K562 (cell line): ENCODE data around the gene RSAD1. TPM values are rescaled to one million over a fixed set of nuclear protein-coding genes. Genes with fewer than 3 reads are reported as not detected.
A peak's percentile ranks its signal among the peaks of the same experiment; 100 is the strongest.

ENCODE experiments used
- ADNP ChIP-seq: fragments of 200-800 bp; sonication (Bioruptor generic); IDR thresholded peaks from 2 replicates; pipeline ENCODE4 v1.6.1; 2016; ENCODE audit warnings: missing genetic modification characterization, missing compliant biosample characterization
- EWSR1 ChIP-seq: fragments of 450-650 bp; IDR thresholded peaks from 2 replicates; pipeline ENCODE4 v1.6.1; 2018; ENCODE audit warnings: borderline replicate concordance, mild to moderate bottlenecking, low read depth, moderate library complexity; ENCODE audit not compliant: partially characterized antibody
- GTF2A2 ChIP-seq: IDR thresholded peaks from 2 replicates; pipeline ENCODE4 v1.6.1; 2016; ENCODE audit warnings: mild to moderate bottlenecking, missing genetic modification characterization, missing compliant biosample characterization
- HES1 ChIP-seq: fragments of 450-650 bp; IDR thresholded peaks from 2 replicates; pipeline ENCODE4 v1.6.1; 2016; ENCODE audit warnings: low read depth, mild to moderate bottlenecking, moderate library complexity
- HNRNPUL1 ChIP-seq: fragments of 200-400 bp; formaldehyde crosslinking; IDR thresholded peaks from 2 replicates; pipeline ENCODE4 v1.6.1; 2017; ENCODE audit warnings: low read length
- ILF3 ChIP-seq: fragments of 450-650 bp; IDR thresholded peaks from 2 replicates; pipeline ENCODE4 v1.6.1; 2018; ENCODE audit warnings: antibody characterized with exemption, mild to moderate bottlenecking, moderate library complexity, borderline replicate concordance
- NFE2L1 ChIP-seq: fragments of 450-650 bp; IDR thresholded peaks from 2 replicates; pipeline ENCODE4 v1.6.1; 2016; ENCODE audit warnings: missing genetic modification characterization, low read depth, mild to moderate bottlenecking, missing compliant biosample characterization, moderate library complexity, borderline replicate concordance
- PREB ChIP-seq: sonication (generic); formaldehyde crosslinking; IDR thresholded peaks from 2 replicates; pipeline ENCODE4 v1.8.1; 2023; ENCODE audit warnings: mild to moderate bottlenecking, missing genetic modification reagents
- SMC3 ChIP-seq: conservative IDR thresholded peaks from 2 replicates; pipeline ENCODE4 v1.6.1; 2011; ENCODE audit warnings: low read depth, low read length, improper control_type of control experiment; ENCODE audit not compliant: insufficient read depth
- TBL1XR1 ChIP-seq, 2 experiments: IDR thresholded peaks; 2 replicates each; pipeline ENCODE4 v1.6.1; 2012; ENCODE audit warnings: improper control_type of control experiment in 2 of 2, low read length in 2 of 2, mild to moderate bottlenecking in 1 of 2
- TRIM25 ChIP-seq: fragments of 450-650 bp; IDR thresholded peaks from 2 replicates; pipeline ENCODE4 v1.7.0; 2016; ENCODE audit warnings: borderline replicate concordance
- XRCC3 ChIP-seq: fragments of 450-650 bp; IDR thresholded peaks from 2 replicates; pipeline ENCODE4 v1.6.1; 2017; ENCODE audit warnings: mild to moderate bottlenecking, moderate library complexity
- YY1 ChIP-seq, 3 experiments: IDR thresholded peaks; 2 replicates each; pipeline ENCODE4 v1.6.1; 2011; ENCODE audit warnings: low read length in 2 of 3, mild to moderate bottlenecking in 2 of 3, moderate library complexity in 2 of 3, borderline replicate concordance in 1 of 3, control low read depth in 1 of 3, low read depth in 1 of 3; ENCODE audit not compliant: insufficient read depth in 3 of 3, insufficient replicate concordance in 2 of 3, control insufficient read depth in 1 of 3, insufficient read length in 1 of 3; ENCODE audit errors: extremely low read depth in 1 of 3
- ZFPM2 ChIP-seq: fragments of 250-450 bp; sonication (Bioruptor Pico); IDR thresholded peaks from 2 replicates; pipeline ENCODE4 v1.5.1; 2022; ENCODE audit warnings: mild to moderate bottlenecking
- polyA plus RNA-seq, 8 experiments: library from polyadenylated mRNA; depleted of rRNA in 4 of 8; stranded (reverse) in 5 of 8; unstranded in 3 of 8; fragments of >200 nt; fragmentation: Nextera tagmentation in 2 of 8; fragmentation: Illumina TruSeq in 1 of 8; extraction: Ambion mirVana in 2 of 8; extraction: Trizol in 1 of 8; gene quantifications; 2 replicates each; pipeline versions ENCODE4 v1.2.1 to v1.2.3, GENCODE V29; 2011 to 2014; ENCODE audit warnings: inconsistent platforms in 1 of 8, missing spikeins in 1 of 8
- total RNA-seq, 7 experiments: library from RNA; depleted of rRNA in 6 of 7; stranded (reverse); fragments of >200 nt in 6 of 7; fragmentation: Illumina TruSeq in 2 of 7; extraction: Trizol in 2 of 7; gene quantifications; 2 replicates each; pipeline versions ENCODE4 v1.2.1 to v1.2.3, GENCODE V29; 2011 to 2021; ENCODE audit warnings: low replicate concordance in 1 of 7
- TF ChIP-seq, protein P1 (sequence below): fragments of 450-650 bp; conservative IDR thresholded peaks from 2 replicates; pipeline ENCODE4 v1.6.1; 2016; ENCODE audit warnings: missing genetic modification characterization, low read depth, mild to moderate bottlenecking, control low read depth, missing compliant biosample characterization
- TF ChIP-seq, protein P2 (sequence below): fragments of 250-450 bp; sonication (Bioruptor Pico); IDR thresholded peaks from 2 replicates; pipeline ENCODE4 v1.4.0; 2020; ENCODE audit warnings: mild to moderate bottlenecking, moderate library complexity
- TF ChIP-seq, protein P3 (sequence below): fragments of 250-450 bp; sonication (Bioruptor Pico); IDR thresholded peaks from 2 replicates; pipeline ENCODE4 v1.5.1; 2021; ENCODE audit warnings: mild to moderate bottlenecking

Gene RSAD1
- total and polyA plus RNA-seq, 9 of the 15 experiments (the other 6 are each of a cell fraction or from before 2014, with no cell fraction given), result 4.5 to 42.5 (median 26.8) TPM

DNA sequence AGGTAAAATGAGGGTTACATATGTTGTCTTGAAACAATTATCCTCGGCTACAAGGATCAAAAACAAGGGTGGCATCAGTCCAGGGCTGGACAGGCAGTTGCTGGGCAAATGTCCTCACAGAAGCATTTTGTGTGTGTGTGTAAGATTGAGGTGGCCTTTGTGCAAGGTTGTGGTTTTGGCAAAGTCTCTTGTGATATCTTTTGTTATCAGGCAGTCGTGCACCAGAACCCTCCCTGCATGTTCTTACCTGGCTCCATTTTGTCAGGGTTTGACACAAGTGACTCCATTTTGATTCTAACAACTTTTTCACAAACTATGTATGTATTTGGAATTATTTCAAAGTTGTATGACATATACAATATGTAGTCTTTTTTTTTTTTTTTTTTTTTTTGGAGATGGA is 30.0 kb upstream of the RSAD1 start (continued):
- TF ChIP-seq ZFPM2 (CRISPR knock-in tag) (no peak), YY1 (IDR thresholded peaks at IDR 0.05; ENCODE audit: borderline replicate concordance in 1 of 3, control insufficient read depth in 1 of 3, extremely low read depth in 1 of 3, insufficient read depth in 3 of 3, insufficient read length in 1 of 3, insufficient replicate concordance in 2 of 3, low read depth in 1 of 3, low read length in 2 of 3) (peak in 1 of 3 experiments; percentile 40), HNRNPUL1 (no peak), ILF3 (no peak), TBL1XR1 (IDR thresholded peaks at IDR 0.05; ENCODE audit: low read length in 2 of 2) (no peak), XRCC3 (no peak), PREB (CRISPR knock-in tag) (no peak), GTF2A2 (tag) (peak; percentile 82; the same call in 1 of the 2 replicates), ADNP (tag) (no peak), HES1 (no peak), SMC3 (no peak), NFE2L1 (tag) (peak; percentile 23; the same call in 1 of the 2 replicates), TRIM25 (no peak), EWSR1 (no peak)
- TF ChIP-seq, protein P1, sequence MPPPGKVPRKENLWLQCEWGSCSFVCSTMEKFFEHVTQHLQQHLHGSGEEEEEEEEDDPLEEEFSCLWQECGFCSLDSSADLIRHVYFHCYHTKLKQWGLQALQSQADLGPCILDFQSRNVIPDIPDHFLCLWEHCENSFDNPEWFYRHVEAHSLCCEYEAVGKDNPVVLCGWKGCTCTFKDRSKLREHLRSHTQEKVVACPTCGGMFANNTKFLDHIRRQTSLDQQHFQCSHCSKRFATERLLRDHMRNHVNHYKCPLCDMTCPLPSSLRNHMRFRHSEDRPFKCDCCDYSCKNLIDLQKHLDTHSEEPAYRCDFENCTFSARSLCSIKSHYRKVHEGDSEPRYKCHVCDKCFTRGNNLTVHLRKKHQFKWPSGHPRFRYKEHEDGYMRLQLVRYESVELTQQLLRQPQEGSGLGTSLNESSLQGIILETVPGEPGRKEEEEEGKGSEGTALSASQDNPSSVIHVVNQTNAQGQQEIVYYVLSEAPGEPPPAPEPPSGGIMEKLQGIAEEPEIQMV (tag), result no peak
- TF ChIP-seq, protein P2, sequence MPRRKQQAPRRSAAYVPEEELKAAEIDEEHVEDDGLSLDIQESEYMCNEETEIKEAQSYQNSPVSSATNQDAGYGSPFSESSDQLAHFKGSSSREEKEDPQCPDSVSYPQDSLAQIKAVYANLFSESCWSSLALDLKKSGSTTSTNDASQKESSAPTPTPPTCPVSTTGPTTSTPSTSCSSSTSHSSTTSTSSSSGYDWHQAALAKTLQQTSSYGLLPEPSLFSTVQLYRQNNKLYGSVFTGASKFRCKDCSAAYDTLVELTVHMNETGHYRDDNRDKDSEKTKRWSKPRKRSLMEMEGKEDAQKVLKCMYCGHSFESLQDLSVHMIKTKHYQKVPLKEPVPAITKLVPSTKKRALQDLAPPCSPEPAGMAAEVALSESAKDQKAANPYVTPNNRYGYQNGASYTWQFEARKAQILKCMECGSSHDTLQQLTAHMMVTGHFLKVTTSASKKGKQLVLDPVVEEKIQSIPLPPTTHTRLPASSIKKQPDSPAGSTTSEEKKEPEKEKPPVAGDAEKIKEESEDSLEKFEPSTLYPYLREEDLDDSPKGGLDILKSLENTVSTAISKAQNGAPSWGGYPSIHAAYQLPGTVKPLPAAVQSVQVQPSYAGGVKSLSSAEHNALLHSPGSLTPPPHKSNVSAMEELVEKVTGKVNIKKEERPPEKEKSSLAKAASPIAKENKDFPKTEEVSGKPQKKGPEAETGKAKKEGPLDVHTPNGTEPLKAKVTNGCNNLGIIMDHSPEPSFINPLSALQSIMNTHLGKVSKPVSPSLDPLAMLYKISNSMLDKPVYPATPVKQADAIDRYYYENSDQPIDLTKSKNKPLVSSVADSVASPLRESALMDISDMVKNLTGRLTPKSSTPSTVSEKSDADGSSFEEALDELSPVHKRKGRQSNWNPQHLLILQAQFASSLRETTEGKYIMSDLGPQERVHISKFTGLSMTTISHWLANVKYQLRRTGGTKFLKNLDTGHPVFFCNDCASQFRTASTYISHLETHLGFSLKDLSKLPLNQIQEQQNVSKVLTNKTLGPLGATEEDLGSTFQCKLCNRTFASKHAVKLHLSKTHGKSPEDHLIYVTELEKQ (CRISPR knock-in tag), result peak; percentile 55; the same call in 1 of the 2 replicates
- TF ChIP-seq, protein P3, sequence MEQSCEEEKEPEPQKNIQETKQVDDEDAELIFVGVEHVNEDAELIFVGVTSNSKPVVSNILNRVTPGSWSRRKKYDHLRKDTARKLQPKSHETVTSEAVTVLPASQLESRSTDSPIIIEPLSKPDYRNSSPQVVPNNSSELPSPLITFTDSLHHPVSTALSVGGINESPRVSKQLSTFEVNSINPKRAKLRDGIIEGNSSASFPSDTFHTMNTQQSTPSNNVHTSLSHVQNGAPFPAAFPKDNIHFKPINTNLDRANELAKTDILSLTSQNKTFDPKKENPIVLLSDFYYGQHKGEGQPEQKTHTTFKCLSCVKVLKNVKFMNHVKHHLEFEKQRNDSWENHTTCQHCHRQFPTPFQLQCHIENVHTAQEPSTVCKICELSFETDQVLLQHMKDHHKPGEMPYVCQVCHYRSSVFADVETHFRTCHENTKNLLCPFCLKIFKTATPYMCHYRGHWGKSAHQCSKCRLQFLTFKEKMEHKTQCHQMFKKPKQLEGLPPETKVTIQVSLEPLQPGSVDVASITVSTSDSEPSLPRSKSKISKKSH (CRISPR knock-in tag), result no peak
